ENCODE data around the gene IGLL5.

- TF ChIP-seq EP300 (IDR thresholded peaks at IDR 0.05), result no peak
- TF ChIP-seq REST (IDR thresholded peaks at IDR 0.05), result no peak
- no peak for TF ChIP-seq RAD21 (conservative IDR thresholded peaks at IDR 0.05 in 1 of 2, IDR thresholded peaks at IDR 0.05 in 1 of 2)
- no peak for TF ChIP-seq CHD2 (IDR thresholded peaks at IDR 0.05; ENCODE audit: low read length, partially characterized antibody)
- no peak for TF ChIP-seq RFX5 (IDR thresholded peaks at IDR 0.05)
- TF ChIP-seq CTCF (IDR thresholded peaks at IDR 0.05), result no peak
- no peak for TF ChIP-seq BCL3 (IDR thresholded peaks at IDR 0.05)
- no peak for TF ChIP-seq KDM5A (IDR thresholded peaks at IDR 0.05)
Observed at GRCh38 chr22:22943521-22944267, 56.1 kb downstream of the IGLL5 start.

Data from A549 (cell line).